Measurements from ENCODE around the gene USP19. TPM values are rescaled to one million over a fixed set of nuclear protein-coding genes. Genes with fewer than 3 reads are reported as not detected.
A peak's percentile ranks its signal among the peaks of the same experiment; 100 is the strongest.

USP19 gene
- total RNA-seq, 2 experiments from 2014 or later: 49.4 to 69.4 TPM

DNA sequence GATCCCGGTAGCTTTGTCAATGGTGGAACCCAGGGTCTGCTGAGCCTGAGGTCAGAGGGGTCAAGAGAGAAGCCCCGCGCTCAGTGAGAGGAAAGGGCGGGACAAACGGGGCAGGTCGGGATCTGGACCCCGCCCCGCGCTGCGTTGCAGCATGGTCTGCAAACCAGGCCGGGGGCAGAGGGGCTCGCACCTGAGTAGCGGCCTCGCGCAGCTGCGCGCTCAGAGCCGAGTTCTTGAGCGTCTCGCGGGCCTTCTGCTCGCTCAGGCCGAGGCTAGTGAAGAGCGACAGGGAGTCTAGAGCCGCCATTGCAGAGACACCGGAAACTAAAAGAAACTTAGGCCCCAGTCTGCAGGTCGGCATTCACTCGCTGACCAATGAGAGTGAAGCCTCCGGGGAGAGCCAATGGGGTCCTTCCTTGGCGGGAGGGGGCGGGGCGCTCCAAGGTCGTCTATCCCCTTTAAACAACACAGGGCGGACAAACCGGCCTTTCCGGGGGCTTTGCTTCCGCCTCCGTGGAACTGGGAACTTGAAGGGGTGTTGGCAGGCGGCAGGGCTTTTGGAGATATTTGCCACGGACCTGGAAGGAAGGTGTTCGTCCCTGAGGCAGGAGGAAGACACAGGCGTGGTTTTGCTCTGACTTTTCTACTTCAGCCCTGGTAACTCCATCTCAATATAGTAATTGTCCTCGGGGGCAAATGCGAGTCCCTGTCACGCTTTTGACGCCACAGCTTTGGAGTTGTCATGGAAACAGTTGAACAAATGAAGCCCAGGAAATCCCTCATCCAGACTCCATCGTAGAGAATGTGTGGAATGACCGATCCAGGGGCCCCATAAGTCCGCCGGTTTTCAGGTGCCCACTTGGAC, 16.0 kb downstream of the USP19 start, which contains the start of gene QARS1:
QARS1 (minus strand) TSS at position 331 of the 865 bp plus-strand sequence; CDS start at position 307, 24 bp downstream.
- Histone ChIP-seq H3K36me3 (ENCODE audit: insufficient read depth, low read length) (peaks cover 61% of the 10 kb centered on the region), H2AFZ (ENCODE audit: low read length) (peak within 1 kb of the TSS; percentile 72), H3K4me3 (ENCODE audit: low read depth, low read length, poor library complexity, severe bottlenecking) (peak within 1 kb of the TSS; percentile 79), H3K4me2 (ENCODE audit: low read length) (peak within 1 kb of the TSS; percentile 70), H3K4me1 (ENCODE audit: insufficient read depth, low read length, poor library complexity, severe bottlenecking) (peaks cover 24% of the 10 kb centered on the region), H3K9me2 (ENCODE audit: insufficient read depth, low read length) (no peaks in the 10 kb centered on the region), H4K20me1 (ENCODE audit: insufficient read depth, low read length) (no peaks in the 10 kb centered on the region), H3K9me3 (ENCODE audit: low read length) (no peaks in the 10 kb centered on the region), H3K79me2 (ENCODE audit: insufficient read depth, low read depth, low read length) (peaks cover 17% of the 10 kb centered on the region), H3K27ac (ENCODE audit: low read depth, low read length, poor library complexity, severe bottlenecking) (peak within 1 kb of the TSS; percentile 76)
- CTCF ChIA-PET (ENCODE audit: unreplicated experiment): interaction anchor here (0.8 kb wide), 1 partner anchor 11 kb away, joined by 3 read pairs; the partner anchor contains the start of gene QRICH1
- intact Hi-C loops (cut with micrococcal nuclease; ENCODE audit: unreplicated experiment): loop anchor here (1.0 kb wide), 1 partner anchor 10 kb away; the partner anchor contains the start of gene QRICH1
- DNase-seq (ENCODE audit: low spot score): peak; percentile 94
- TSS peak; percentile 97 for BruUV-seq (replicated peaks)
- POLR2A ChIA-PET: interaction anchor here (0.6 to 2.4 kb wide), 5 partner anchors 11 to 113 kb away, joined by 3 to 14 read pairs (median 3); partner anchors contain the start of genes NDUFAF3, QRICH1, USP19 and WDR6
- TF ChIP-seq, protein P1, sequence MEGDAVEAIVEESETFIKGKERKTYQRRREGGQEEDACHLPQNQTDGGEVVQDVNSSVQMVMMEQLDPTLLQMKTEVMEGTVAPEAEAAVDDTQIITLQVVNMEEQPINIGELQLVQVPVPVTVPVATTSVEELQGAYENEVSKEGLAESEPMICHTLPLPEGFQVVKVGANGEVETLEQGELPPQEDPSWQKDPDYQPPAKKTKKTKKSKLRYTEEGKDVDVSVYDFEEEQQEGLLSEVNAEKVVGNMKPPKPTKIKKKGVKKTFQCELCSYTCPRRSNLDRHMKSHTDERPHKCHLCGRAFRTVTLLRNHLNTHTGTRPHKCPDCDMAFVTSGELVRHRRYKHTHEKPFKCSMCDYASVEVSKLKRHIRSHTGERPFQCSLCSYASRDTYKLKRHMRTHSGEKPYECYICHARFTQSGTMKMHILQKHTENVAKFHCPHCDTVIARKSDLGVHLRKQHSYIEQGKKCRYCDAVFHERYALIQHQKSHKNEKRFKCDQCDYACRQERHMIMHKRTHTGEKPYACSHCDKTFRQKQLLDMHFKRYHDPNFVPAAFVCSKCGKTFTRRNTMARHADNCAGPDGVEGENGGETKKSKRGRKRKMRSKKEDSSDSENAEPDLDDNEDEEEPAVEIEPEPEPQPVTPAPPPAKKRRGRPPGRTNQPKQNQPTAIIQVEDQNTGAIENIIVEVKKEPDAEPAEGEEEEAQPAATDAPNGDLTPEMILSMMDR (conservative IDR thresholded peaks at IDR 0.05; ENCODE audit: low read length): no peak
- TF ChIP-seq EZH2phosphoT487 (IDR thresholded peaks at IDR 0.05; ENCODE audit: borderline replicate concordance, low read depth, low read length): no peak

DNA sequence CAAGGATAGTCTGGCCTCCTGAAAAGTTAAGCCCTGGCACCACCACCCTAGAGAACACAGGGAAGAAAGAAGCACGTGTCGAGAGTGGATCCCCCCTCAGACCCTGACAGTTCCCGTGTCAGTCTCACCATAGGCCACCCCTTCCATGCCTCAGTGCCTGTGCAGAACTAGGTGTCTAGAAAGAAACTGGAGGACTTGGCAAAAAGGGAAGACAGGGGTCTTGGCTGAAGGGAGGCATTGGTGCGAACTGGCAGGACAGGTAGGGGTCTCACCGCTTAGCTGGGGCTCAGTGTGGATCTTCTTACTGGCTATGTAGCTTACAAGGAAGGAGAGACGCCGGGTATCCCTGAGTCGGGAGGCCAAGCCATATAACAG, 16.6 kb downstream of the USP19 start:
- peaks cover 17% of the 10 kb centered on the region for H3K79me2 ChIP-seq (ENCODE audit: insufficient read depth, low read depth, low read length)
- peaks cover 24% of the 10 kb centered on the region for H3K4me1 ChIP-seq (ENCODE audit: insufficient read depth, low read length, poor library complexity, severe bottlenecking)
- no peaks in the 10 kb centered on the region for H3K9me3 ChIP-seq (ENCODE audit: low read length)
- intact Hi-C loops (cut with micrococcal nuclease; ENCODE audit: unreplicated experiment): loop anchor here (1.0 kb wide), 1 partner anchor 10 kb away; the partner anchor contains the start of gene QRICH1
- BruUV-seq (replicated peaks): TSS peak; percentile 74
- ChIA-PET POLR2A (interaction anchor here (0.6 to 2.4 kb wide), 5 partner anchors 10 to 113 kb away, joined by 3 to 14 read pairs (median 3); partner anchors contain the start of genes NDUFAF3, QRICH1, USP19 and WDR6), CTCF (ENCODE audit: unreplicated experiment) (interaction anchor here (0.6 to 0.8 kb wide), 2 partner anchors 10 to 336 kb away, joined by 3 to 7 read pairs; partner anchors contain the start of gene QRICH1)
- DNase-seq (ENCODE audit: low spot score): peak; percentile 8
- H3K4me2 ChIP-seq (ENCODE audit: low read length): peak overlapping the region; percentile 70
- peaks cover 61% of the 10 kb centered on the region for H3K36me3 ChIP-seq (ENCODE audit: insufficient read depth, low read length)
- H4K20me1 ChIP-seq (ENCODE audit: insufficient read depth, low read length): no peaks in the 10 kb centered on the region
- H3K27ac ChIP-seq (ENCODE audit: low read depth, low read length, poor library complexity, severe bottlenecking): peak overlapping the region; percentile 76
- H3K4me3 ChIP-seq (ENCODE audit: low read depth, low read length, poor library complexity, severe bottlenecking): peak overlapping the region; percentile 79
- H2AFZ ChIP-seq (ENCODE audit: low read length): peak overlapping the region; percentile 72; the same call in 1 of the 2 replicates
- H3K9me2 ChIP-seq (ENCODE audit: insufficient read depth, low read length): no peaks in the 10 kb centered on the region
- TF ChIP-seq, protein P1 (conservative IDR thresholded peaks at IDR 0.05; ENCODE audit: low read length): no peak
- no peak for TF ChIP-seq EZH2phosphoT487 (IDR thresholded peaks at IDR 0.05; ENCODE audit: borderline replicate concordance, low read depth, low read length)
